SK-N-SH treated with all-trans-retinoic acid at 6 μM for 48 hours (cell line): Measurements from ENCODE around the gene BAG2.

Source experiments
- ATAC-seq: fragments of 200-7000 bp; cut with Tn5 transposase; 3 replicates; pipeline ENCODE4 v1.9.1; 2020; ENCODE audit warnings: mild to moderate bottlenecking, moderate library complexity
- ARNTL ChIP-seq: fragments of 450-650 bp; formaldehyde crosslinking; IDR thresholded peaks from 2 replicates; pipeline ENCODE4 v1.5.0; 2020; ENCODE audit warnings: low read depth, mild to moderate bottlenecking, moderate library complexity, borderline replicate concordance
- BACH2 ChIP-seq: fragments of 250-450 bp; sonication (Bioruptor Pico); IDR thresholded peaks from 2 replicates; pipeline ENCODE4 v1.9.0; 2021; ENCODE audit warnings: mild to moderate bottlenecking, borderline replicate concordance
- CREB5 ChIP-seq: fragments of 250-450 bp; sonication (Bioruptor Pico); IDR thresholded peaks from 2 replicates; pipeline ENCODE4 v1.5.1; 2020; ENCODE audit warnings: low read depth, mild to moderate bottlenecking, moderate library complexity
- CSRNP3 ChIP-seq: fragments of 250-450 bp; sonication (Bioruptor Pico); IDR thresholded peaks from 2 replicates; pipeline ENCODE4 v1.5.1; 2021; ENCODE audit warnings: mild to moderate bottlenecking, moderate library complexity
- ESRRG ChIP-seq: fragments of 250-450 bp; sonication (Bioruptor Pico); IDR thresholded peaks from 2 replicates; pipeline ENCODE4 v1.6.1; 2021; ENCODE audit warnings: mild to moderate bottlenecking
- ISL1 ChIP-seq: fragments of 250-450 bp; sonication (Bioruptor Pico); IDR thresholded peaks from 2 replicates; pipeline ENCODE4 v2.1.2; 2022; ENCODE audit warnings: mild to moderate bottlenecking, moderate library complexity
- OSR1 ChIP-seq: fragments of 250-450 bp; sonication (Bioruptor Pico); IDR thresholded peaks from 2 replicates; pipeline ENCODE4 v1.8.0; 2022; ENCODE audit warnings: moderate library complexity, mild to moderate bottlenecking, inconsistent platforms
- PATZ1 ChIP-seq: fragments of 250-450 bp; sonication (Bioruptor Pico); IDR thresholded peaks from 2 replicates; pipeline ENCODE4 v1.8.0; 2020; ENCODE audit warnings: mild to moderate bottlenecking, moderate library complexity, borderline replicate concordance
- POU6F1 ChIP-seq: fragments of 250-450 bp; sonication (Bioruptor Pico); IDR thresholded peaks from 2 replicates; pipeline ENCODE4 v1.8.0; 2021; ENCODE audit warnings: low read depth, mild to moderate bottlenecking, moderate library complexity, borderline replicate concordance
- PPARA ChIP-seq: fragments of 250-450 bp; sonication (Bioruptor Pico); IDR thresholded peaks from 2 replicates; pipeline ENCODE4 v1.5.0; 2020; ENCODE audit warnings: mild to moderate bottlenecking, borderline replicate concordance
- RARB ChIP-seq: fragments of 250-450 bp; sonication (Bioruptor Pico); IDR thresholded peaks from 2 replicates; pipeline ENCODE4 v1.8.0; 2021; ENCODE audit warnings: mild to moderate bottlenecking, moderate library complexity
- TCF4 ChIP-seq: fragments of 250-450 bp; sonication (Bioruptor Pico); IDR thresholded peaks from 2 replicates; pipeline ENCODE4 v1.8.0; 2021; ENCODE audit warnings: mild to moderate bottlenecking, moderate library complexity, borderline replicate concordance
- TOX ChIP-seq: fragments of 250-450 bp; sonication (Bioruptor Pico); IDR thresholded peaks from 2 replicates; pipeline ENCODE4 v1.8.0; 2021; ENCODE audit warnings: mild to moderate bottlenecking, moderate library complexity, borderline replicate concordance
- TSHZ2 ChIP-seq: fragments of 250-450 bp; sonication (Bioruptor Pico); IDR thresholded peaks from 2 replicates; pipeline ENCODE4 v1.5.0; 2020; ENCODE audit warnings: mild to moderate bottlenecking, moderate library complexity
- ZC3H10 ChIP-seq: fragments of 250-450 bp; sonication (Bioruptor Pico); IDR thresholded peaks from 2 replicates; pipeline ENCODE4 v1.5.1; 2021; ENCODE audit warnings: mild to moderate bottlenecking, moderate library complexity
- ZFP3 ChIP-seq: fragments of 250-450 bp; sonication (Bioruptor Pico); IDR thresholded peaks from 2 replicates; pipeline ENCODE4 v1.5.0; 2020; ENCODE audit warnings: mild to moderate bottlenecking, moderate library complexity
- ZNF565 ChIP-seq: fragments of 450-650 bp; formaldehyde crosslinking; conservative IDR thresholded peaks from 2 replicates; pipeline ENCODE4 v1.5.0; 2020; ENCODE audit warnings: low read depth, mild to moderate bottlenecking, moderate library complexity
- ZNF70 ChIP-seq: fragments of 450-650 bp; formaldehyde crosslinking; IDR thresholded peaks from 2 replicates; pipeline ENCODE4 v1.5.0; 2020; ENCODE audit warnings: mild to moderate bottlenecking, moderate library complexity

Gene BAG2

GRCh38 chr6:57137350-57137749, 34.8 kb upstream of the BAG2 start:
- TF ChIP-seq ESRRG (CRISPR knock-in tag) = no peak
- no peak for TF ChIP-seq TCF4 (CRISPR knock-in tag)
- TF ChIP-seq ZNF70 (CRISPR knock-in tag) = no peak
- TF ChIP-seq BACH2 = no peak
- TF ChIP-seq RARB (CRISPR knock-in tag) = no peak
- no peak for TF ChIP-seq TOX
- no peak for TF ChIP-seq CSRNP3 (CRISPR knock-in tag)
- no peak for TF ChIP-seq ISL1 (CRISPR knock-in tag)
- TF ChIP-seq ZC3H10 = no peak
- ATAC-seq = no peak

GRCh38 chr6:57138026-57138425, 34.1 kb upstream of the BAG2 start:
- TF ChIP-seq CSRNP3 (CRISPR knock-in tag) (no peak), ZFP3 (CRISPR knock-in tag) (no peak), ARNTL (CRISPR knock-in tag) (no peak), TOX (no peak), PPARA (CRISPR knock-in tag) (no peak), CREB5 (CRISPR knock-in tag) (no peak), POU6F1 (CRISPR knock-in tag) (no peak), OSR1 (no peak)
- no peak for ATAC-seq

GRCh38 chr6:57141451-57142177, 30.5 kb upstream of the BAG2 start:
- ATAC-seq = no peak
- TF ChIP-seq ZNF70 (CRISPR knock-in tag) (no peak), ESRRG (CRISPR knock-in tag) (no peak)

- no peak for ATAC-seq
These were observed 30.0 kb upstream of the BAG2 start for GRCh38 chr6:57142178-57142525.

More at GRCh38 chr6:57142178-57142525, 30.0 kb upstream of the BAG2 start:
- TF ChIP-seq BACH2 (no peak), TSHZ2 (CRISPR knock-in tag) (no peak), ZNF565 (CRISPR knock-in tag) (no peak), OSR1 (no peak), TOX (no peak), PATZ1 (no peak), POU6F1 (CRISPR knock-in tag) (no peak), ESRRG (CRISPR knock-in tag) (no peak), TCF4 (CRISPR knock-in tag) (no peak), RARB (CRISPR knock-in tag) (no peak), ARNTL (CRISPR knock-in tag) (no peak)
